Keratinocyte (primary cell): ENCODE results near the gene SREBF2.

Experiments
- EZH2 ChIP-seq: IDR thresholded peaks from one replicate; pipeline ENCODE4 v1.6.1; 2012; ENCODE audit warnings: inconsistent platforms, mild to moderate bottlenecking, low read length, moderate library complexity
- TF ChIP-seq, protein P1 (sequence below), 3 experiments: IDR thresholded peaks in 1 of 3; conservative IDR thresholded peaks in 1 of 3; optimal IDR thresholded peaks in 1 of 3; 2 replicates in 2 of 3; 3 replicates in 1 of 3; pipeline versions ENCODE3 to v1.5.1; 2011; ENCODE audit warnings: low read length in 3 of 3, mild to moderate bottlenecking in 3 of 3, moderate library complexity in 2 of 3, control low read depth in 1 of 3, inconsistent platforms in 1 of 3; ENCODE audit not compliant: insufficient read depth in 2 of 3; ENCODE audit errors: extremely low read depth in 1 of 3

DNA sequence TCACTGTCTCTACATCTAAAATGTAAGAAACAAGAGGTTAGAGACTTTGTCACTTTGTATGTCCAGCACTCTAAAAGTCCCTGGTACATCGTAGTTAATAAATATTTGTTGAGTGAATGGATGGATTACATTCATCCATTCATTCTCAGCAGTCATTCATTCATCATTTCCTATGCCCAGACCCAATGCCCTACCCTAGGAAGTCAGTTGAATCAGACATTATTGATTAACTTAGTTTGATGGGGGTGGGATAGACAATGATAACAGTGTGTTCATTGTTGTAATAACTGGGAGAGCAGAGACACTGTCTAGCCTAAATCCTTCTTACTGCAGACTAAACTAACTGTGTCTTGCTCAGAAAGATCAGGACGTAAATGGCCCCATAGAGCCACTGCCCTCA, 115.2 kb downstream of the SREBF2 start:
- TF ChIP-seq, protein P1, sequence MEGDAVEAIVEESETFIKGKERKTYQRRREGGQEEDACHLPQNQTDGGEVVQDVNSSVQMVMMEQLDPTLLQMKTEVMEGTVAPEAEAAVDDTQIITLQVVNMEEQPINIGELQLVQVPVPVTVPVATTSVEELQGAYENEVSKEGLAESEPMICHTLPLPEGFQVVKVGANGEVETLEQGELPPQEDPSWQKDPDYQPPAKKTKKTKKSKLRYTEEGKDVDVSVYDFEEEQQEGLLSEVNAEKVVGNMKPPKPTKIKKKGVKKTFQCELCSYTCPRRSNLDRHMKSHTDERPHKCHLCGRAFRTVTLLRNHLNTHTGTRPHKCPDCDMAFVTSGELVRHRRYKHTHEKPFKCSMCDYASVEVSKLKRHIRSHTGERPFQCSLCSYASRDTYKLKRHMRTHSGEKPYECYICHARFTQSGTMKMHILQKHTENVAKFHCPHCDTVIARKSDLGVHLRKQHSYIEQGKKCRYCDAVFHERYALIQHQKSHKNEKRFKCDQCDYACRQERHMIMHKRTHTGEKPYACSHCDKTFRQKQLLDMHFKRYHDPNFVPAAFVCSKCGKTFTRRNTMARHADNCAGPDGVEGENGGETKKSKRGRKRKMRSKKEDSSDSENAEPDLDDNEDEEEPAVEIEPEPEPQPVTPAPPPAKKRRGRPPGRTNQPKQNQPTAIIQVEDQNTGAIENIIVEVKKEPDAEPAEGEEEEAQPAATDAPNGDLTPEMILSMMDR (optimal IDR thresholded peaks at IDR 0.05 in 1 of 3, IDR thresholded peaks at IDR 0.05 in 1 of 3, conservative IDR thresholded peaks at IDR 0.05 in 1 of 3; ENCODE audit: extremely low read depth in 1 of 3, insufficient read depth in 2 of 3, low read length in 3 of 3): no peak
- no peak for TF ChIP-seq EZH2
